Muscle of arm (tissue), 12 donors: ENCODE measurements around the gene MCFD2. TPM values are rescaled to one million over a fixed set of nuclear protein-coding genes. Genes with fewer than 3 reads are reported as not detected.
"Not testable (repeated sequence)": the region's sequence is repeated elsewhere in the genome, so short reads cannot be mapped to it uniquely, and the experiment has no call there.

ENCODE experiments used
- DNase-seq: peaks from one replicate; pipeline ENCODE4 v3.0.0-alpha.2; 2013
- polyA plus RNA-seq, 12 donors: library from polyadenylated mRNA; unstranded; fragments of 120-200 nt; gene quantifications; one replicate each; pipeline ENCODE4 v1.2.1, GENCODE V29; 2013; ENCODE audit not compliant: insufficient read length in 12 of 12

MCFD2 gene
- polyA plus RNA-seq, 12 donors, result 40.6 to 83.0 (median 51.1) TPM; not detected in 1

DNA sequence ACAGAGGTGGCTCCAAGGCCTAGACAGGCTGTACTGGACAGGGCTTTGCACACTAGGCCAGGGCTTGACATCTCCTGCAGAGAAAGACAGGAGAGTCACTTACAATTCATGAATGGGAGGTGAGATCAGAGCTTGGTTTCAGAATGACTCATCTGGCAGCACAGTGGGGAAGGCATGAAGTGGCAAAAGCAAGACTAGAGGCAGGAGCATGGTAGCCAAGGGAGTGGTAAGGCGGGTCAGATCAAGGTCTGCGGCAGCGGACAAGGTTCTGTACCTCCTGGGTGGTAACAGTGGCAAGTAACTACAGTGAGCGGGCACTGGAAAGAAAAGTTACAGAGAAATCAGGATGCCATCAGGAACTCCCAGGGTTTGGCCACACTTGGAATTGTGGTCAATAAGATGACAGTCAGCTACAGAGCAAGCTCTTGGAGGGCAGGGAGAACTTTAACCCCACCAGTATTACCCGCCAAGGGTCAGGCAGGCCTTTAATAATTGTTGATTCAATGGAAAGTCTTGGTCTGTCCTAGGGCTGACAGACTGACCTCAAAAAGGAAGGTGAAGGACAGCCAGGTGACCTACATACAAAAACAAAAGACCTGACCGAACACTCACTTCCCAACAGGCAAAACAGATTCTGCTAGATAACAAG, 5.7 kb downstream of the MCFD2 start:
- no peak for DNase-seq

DNA sequence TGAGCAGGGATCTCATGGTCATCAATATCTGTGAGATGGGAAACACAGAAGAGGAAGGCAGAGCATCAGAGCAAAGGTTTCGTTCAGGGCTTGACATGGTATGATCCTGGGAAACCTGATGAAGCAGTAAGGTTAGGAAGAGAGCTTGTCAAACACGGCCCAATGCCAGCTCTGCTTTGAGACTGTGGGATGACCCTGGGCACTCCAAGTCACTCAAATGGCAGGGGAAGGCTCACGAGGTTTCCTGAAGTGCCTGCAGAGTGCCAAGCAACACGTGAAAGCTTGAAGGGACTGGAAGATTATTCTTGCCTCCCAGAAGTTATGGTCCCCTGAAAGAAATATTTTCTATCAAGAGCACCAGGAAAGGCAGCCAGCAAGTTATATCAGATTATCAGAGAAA, 6.5 kb downstream of the MCFD2 start:
- DNase-seq, result no peak

DNA sequence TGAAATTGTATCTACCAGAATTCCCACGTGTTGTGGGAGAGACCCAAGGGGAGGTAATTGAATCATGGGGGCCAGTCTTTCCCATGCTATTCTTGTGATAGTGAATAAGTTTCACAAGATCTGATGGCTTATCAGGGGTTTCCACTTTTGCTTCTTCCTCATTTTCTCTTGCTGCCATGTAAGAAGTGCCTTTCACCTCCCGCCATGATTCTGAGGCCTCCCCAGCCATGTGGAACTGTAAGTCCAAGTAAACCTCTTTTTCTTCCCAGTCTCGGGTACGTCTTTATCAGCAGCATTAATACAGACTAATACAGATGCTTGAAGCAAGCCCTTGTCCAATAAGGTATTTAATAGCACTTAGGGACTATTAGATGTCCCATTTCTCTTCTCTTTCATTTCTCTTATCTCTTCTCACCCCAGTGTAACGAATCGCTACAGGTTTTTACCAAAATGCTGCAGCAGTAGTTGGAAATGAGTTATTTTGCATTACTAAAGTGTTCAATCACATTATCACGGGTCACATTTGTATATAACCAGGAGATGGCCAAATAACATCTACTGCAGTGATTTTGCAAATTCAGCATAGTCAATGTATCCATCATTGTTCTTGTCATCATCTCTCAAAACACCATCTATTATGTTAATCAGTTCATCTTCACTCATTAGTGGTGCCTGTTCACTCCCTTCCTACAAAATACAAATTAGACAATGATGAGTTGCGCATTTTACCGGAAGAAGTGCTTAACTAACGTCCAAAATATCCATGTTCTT, 10.5 kb downstream of the MCFD2 start:
- not testable (repeated sequence) for DNase-seq

DNA sequence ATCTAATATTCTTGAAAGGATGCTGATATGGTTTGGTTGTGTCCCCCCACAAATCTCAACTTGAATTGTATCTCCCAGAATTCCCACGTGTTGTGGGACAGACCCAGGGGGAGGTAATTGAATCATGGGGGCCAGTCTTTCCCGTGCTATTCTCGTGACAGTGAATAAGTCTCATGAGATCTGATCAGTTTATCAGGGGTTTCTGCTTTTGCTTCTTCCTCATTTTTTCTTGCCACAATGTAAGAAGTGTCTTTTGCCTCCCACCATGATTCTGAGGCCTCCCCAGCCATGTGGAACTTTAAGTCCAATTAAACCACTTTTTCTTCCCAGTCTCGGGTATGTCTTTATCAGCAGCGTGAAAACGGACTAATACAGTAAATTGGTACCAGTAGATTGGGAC, 12.6 kb downstream of the MCFD2 start:
- DNase-seq, result not testable (repeated sequence)

DNA sequence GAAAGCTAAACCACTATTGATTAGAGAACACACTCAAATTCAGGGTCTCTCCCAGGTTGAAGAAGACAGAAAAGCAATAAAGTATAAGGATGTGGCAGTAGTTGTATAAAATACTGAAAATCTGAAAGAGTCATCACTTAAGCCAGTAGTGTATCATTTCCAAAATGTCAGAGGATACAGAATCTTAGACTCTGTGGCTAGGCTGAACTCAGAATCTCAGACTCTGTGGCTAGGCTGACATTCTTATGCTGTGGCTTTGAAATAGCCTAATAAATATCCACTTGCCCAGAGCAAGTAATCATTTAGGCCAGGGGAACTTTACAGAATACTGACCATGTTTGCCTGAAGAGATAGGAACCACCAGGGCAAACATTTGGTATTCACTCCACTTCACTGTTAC, 13.1 kb downstream of the MCFD2 start:
- no peak for DNase-seq

DNA sequence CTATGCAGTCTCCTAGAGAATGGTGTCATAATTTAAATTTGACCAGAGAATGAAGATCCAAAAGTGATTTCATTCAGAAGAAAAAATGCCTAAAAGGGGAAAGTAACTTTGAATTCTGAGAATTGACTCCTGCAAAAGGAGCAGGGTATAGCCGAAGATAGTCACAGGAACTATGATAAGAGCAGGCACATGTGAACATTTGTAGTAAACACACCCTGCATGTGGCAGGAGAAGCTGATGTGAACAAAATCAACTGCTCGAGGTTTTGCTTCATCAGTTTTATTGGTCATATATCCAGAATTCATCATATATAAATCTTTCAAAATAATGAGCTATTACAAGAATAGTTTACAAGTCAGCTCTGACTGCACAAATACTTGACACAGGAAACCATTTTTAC, 14.0 kb downstream of the MCFD2 start:
- no peak for DNase-seq

DNA sequence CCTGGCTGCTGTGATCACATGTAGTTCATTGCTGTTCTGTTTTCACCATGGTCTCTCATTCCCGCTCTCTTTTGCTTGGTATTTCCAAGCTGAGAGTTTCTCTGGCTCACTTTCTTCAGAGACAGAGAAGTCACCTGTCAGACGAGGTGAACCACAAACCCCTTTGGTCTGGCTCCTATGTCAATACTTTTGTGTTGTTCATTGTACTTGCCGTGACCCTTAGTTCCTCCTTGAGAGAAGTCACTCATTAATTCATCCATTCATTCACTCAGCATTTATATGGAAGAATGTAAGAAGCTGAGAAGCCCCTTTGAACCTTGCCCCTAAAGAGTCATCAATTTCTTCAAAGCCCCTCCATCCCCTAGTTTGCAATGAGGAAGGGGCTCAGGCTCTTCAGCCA, 15.2 kb downstream of the MCFD2 start:
- DNase-seq, result no peak

DNA sequence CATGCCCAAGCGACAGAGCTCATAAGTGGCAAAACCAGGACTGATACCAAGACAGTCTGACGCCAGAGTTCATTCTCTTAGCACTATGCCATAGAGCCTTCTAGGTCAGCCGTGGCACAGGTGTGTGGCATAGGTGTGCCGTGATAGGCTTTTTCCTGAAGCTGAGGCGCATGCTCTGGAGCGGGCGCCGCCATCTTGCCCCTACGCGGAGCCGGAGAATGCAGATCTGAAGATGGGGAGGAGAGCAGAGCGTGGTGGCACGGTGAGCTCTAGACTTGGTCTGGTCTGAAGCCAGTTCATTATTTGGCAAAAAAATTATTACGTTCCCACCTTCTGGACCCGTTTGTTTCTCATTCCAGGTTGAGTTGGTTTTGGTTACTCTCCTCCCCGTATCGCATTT, 16.6 kb downstream of the MCFD2 start:
- no peak for DNase-seq

DNA sequence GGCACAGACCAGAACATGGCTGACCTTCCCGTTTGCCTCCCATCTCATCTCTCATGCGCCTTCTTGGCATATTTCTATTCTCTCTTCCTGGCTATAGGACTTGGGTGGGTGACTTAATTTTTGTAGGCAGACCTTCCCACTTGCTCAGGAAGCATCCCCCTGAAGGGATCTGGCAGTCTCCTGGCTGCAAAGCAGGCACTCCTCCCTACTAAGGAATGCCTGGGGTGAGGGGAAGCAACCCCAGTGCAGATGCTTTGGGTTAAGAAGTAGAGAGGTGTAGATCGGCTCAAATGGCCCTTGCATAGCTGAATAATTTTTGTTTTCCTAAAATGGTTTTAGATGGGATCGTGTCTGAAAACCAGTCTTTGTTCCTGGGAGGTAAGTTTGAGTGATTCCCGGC, 17.6 kb downstream of the MCFD2 start:
- no peak for DNase-seq

DNA sequence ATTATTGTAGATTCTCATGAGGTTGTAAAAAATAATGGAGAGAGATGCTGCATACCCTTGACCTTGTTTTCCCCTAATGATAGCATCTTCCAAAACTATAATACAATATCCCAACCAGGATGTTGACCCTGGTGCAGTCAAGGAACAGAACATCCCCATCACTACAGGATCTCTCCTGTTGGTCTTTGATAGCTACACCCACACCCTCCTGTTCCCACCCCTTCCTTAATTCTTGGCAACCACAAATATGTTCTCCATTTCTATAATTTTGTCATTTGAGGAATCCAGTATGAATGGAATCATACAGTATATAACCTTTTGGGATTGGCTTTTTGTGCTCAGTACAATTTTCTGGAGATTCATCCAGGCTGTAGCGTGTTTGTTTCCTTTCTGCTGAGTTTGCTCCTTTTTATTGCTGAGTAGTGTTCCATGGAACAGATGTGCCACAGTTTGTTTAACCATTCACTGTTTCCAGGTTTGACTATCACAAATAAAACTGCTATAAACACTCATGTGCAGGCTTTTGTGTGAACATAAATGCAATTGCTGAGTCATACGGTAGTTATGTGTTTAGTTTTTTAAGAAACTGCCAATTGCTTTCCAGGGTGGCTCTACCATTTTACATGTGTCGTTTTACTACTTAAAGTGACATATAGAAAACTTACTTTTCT, 22.2 kb downstream of the MCFD2 start:
- no peak for DNase-seq

DNA sequence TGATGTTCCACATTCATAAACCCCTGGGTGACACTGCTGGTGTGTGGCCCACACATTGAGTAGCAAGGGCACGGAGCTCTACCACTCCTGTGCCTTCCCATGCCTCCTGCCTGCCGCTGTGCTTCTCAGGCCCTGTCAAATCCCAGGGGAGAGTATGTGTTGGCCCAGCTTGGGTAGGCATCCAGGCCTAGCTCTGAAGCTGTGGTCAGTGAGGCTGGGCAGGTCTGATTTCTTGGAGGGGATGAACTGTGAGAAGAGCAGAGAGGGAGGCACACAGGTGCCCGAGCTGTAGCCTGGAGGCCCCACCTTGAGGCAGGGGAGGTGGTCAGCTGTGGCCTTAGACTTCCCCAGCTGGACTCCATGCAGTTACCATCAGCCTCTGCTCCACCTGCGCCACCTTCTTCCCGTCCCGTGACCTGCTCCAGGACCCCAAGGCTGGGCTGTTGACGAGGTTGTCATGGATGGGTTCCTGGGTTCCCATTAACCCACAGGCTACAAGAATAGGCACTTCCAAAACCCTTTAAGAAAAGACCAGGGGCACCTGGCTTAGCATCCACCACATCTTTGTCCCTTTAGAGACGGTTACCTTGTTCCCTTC, 23.6 kb downstream of the MCFD2 start:
- no peak for DNase-seq

DNA sequence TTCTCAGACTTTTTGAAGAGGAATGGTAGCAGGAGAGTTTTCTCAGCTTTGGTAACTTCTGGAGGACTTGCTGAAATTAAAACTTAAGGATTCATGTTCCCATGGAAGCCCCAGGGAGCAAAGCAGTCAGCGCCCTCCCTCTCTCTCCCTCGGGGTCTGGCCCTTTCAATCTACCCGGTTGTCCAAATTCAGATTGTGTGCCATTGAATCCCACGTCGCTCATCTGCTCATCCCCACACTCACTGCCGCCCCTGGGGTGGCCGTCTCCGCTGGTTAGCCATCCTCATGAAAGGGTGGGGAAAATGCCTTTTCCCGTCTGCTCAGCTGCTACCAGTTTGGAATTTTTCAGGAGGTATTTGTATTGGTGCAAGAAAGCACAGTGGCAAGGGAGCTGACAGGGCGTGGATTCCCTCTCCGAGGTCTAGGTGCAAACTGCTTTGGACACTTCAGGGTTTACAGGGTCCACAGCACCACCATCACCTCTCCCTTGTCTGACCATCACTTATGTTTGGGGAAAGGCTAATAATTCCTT, 27.1 kb downstream of the MCFD2 start:
- no peak for DNase-seq

DNA sequence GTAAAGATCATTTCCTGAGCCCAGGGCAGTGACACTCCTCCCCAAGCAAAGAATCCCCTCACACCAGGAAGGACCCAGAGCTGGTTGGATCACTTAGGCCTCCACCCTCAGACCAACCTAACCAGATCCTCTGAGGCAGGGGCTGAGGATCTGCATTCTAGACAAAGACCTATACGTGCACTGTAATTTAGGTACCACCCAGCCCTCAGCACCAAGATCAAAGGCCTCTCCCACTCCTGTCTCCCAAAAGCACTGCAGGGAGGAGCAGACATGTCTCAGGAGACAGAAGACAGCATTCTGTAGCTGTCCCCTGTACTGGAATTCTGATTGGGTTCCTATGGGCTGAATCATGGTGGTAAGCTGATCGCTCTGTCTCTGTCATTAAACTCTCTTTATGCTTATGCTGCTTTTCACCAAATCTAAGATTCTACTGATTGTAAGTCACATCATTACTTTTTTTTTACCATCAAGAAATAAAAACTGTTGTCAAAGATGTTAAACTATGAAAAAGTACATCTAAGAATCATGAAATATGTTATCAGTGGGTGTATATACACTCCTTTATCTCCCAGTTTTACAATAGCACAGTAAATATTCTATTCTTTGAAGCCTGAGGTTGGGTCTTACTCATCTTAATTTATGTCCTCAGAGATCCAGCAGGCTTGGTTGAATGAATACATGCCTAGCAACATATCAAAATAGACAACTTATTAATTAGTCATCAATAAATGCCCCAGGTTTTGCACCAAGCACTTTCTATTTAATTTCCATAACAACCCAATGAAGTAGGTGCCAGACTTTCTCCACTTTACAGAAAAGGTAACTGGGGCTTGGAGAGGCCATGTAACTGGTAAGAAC, 28.3 kb downstream of the MCFD2 start:
- no peak for DNase-seq

DNA sequence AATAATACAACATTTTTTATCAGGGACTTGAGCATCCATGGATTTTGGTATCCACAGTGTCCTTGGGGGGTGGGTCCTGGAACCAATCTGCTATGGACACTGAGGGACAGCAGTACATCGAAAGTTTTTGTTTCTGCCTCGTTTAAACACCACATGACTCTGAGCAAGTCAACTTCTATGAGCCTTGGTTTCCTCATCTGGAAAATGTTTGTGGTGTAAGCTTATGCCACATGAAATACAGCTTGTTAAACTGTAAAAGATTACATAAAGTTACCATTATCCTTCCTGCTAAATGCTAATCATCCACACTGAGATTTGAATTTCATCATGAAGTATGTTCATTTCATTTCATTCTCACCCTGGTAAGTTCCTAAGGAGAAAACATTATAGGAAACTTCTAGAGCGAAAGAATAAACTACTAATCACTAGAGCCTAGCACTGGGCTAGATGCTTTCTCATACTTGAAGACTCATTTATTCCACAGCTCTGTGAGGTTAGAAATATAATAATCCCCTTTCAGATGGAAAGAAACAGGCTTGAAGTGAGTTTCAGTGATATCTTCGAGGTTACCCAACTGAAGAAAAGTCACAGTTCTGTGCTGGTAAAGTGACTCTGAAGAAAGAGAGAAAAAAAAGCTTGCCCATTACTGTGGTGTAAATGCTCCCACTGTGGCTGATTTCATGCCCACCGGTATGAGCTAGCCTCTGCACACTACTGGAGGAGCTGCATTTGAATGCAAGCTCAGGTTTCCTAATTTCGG, 29.2 kb downstream of the MCFD2 start:
- DNase-seq, result no peak

DNA sequence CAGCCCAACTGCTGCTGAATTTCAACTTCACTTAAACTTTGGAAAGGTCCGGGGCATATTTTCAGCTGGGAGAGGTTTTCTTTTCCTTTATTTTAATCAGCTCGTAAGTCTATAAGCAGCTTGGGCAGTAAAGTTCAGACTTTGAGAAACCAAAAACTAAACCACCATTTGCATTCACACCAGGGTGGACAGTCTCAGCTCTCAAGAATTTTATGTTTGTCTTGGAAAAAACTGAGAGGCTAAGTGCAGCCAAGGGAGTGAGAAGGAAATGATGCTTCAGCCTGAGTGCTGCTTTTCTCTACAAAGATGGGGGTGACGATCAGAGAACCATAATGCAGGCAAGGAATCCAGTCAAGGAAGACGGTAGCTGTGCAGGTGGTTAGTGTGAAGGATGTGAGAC, 30.2 kb downstream of the MCFD2 start:
- DNase-seq, result no peak

DNA sequence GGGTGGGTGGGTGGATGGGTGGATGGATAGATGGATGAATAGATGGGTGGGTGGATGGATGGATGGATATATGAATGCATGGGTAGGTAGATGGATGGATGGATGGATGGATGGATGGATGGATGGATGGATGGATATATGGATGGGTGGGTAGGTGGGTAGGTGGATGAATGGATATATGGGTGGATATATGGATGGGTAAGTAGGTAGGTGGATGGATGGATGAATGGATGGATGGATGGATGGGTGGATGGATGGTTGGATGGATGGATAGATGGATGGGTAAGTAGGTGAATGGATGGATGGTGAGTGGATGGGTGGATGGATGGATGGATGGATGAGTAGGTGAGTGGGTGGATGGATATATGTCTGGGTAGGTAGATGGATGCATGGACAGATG, 36.1 kb downstream of the MCFD2 start:
- DNase-seq, result no peak

DNA sequence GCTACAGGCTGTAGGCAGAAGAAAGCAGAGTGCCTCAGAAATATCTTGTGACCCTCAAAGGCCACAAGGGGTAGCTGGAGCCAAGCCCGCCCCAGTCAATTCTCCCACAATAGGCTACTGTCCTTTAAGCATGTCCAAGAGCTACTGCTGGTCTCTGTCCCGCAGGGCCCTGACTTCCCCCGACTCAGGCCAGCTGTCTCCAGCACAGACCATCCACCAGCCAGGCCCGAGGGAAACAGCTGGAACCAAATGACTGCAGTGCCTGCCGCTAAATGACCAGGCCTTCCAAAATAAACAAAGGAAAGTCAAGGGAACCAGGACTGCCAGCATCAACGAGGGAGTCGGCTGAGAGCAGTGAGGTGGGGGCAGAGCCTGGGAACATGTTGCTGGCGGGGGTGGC, 36.7 kb downstream of the MCFD2 start:
- DNase-seq, result no peak

DNA sequence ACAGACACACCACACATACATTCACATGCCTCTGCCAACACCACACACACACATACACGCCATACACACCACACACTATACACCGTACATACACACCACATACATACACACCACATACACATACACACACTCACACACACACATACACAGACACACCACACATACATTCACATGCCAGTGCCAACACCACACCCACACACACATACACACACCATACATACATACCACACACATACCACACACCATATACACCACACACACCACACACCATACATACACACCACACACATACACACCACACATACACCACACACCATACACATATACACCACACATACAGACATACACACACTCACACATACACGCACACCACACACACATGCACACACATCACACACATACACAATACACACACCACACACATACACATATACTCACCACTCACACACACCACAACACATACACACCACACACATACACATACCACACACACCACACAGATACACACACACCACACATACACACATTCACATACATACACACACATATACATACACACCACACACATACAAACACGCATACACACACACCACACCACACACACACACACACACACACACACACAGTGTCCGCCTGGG, 37.2 kb downstream of the MCFD2 start:
- DNase-seq, result no peak

DNA sequence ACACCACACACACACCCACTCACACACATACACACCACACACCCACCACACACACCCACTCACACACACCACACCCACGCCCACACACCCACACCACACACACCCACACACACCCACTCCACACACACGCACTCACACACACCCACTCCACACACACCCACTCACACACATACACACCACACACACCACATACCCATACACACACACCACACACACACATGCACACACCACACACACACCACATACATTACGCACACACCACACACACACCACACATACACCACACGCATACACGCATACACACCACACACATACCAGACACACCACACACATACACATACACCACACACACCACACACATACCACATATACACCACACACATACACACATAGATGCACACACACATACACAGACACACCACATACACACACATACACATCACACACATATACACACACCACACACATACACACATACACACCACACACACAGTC, 37.9 kb downstream of the MCFD2 start:
- no peak for DNase-seq
